ENCODE measurements around the gene MITD1. TPM values are rescaled to one million over a fixed set of nuclear protein-coding genes. Genes with fewer than 3 reads are reported as not detected.

MITD1 gene
- total and polyA plus RNA-seq, 2 of the 13 experiments (the other 11 are each of a cell fraction or from before 2014, with no cell fraction given), result 17.8 to 43.7 TPM

GRCh38 chr2:99180755-99181623 is at the start of gene MITD1, which contains the start of gene MRPL30 (continued):
- peak; percentile 52; the same call in 1 of the 2 replicates for TF ChIP-seq ZBTB14 (CRISPR knock-in tag; IDR thresholded peaks at IDR 0.05)
- no peak for TF ChIP-seq SUZ12 (IDR thresholded peaks at IDR 0.05; ENCODE audit: low read depth, low read length)
- TF ChIP-seq ZNF546 (CRISPR knock-in tag; conservative IDR thresholded peaks at IDR 0.05), result 0 out of 2 replicates have a peak, but pooled peaks have one; percentile 82
- peak; percentile 77 for TF ChIP-seq SKI (IDR thresholded peaks at IDR 0.05; ENCODE audit: partially characterized antibody)
- TF ChIP-seq PRDM4 (CRISPR knock-in tag; IDR thresholded peaks at IDR 0.05; ENCODE audit: borderline replicate concordance), result no peak; the same call in 1 of the 2 replicates
- no peak for TF ChIP-seq IKZF1 (IDR thresholded peaks at IDR 0.05)
- TF ChIP-seq SMARCE1 (IDR thresholded peaks at IDR 0.05; ENCODE audit: borderline replicate concordance), result no peak
- TF ChIP-seq ATF2 (CRISPR knock-in tag; IDR thresholded peaks at IDR 0.05), result peak; percentile 96
- peak; percentile 97 for TF ChIP-seq MIER3 (CRISPR knock-in tag; IDR thresholded peaks at IDR 0.05; ENCODE audit: borderline replicate concordance)
- TF ChIP-seq LCORL (IDR thresholded peaks at IDR 0.05), result no peak; the same call in 1 of the 2 replicates
- peak; percentile 83 for TF ChIP-seq LCORL (CRISPR knock-in tag; IDR thresholded peaks at IDR 0.05)
- peak; percentile 96 to 98 for TF ChIP-seq HMGXB4 (CRISPR knock-in tag; IDR thresholded peaks at IDR 0.05; ENCODE audit: borderline replicate concordance in 1 of 2, low read depth in 1 of 2)
- TF ChIP-seq ZNF513 (CRISPR knock-in tag; conservative IDR thresholded peaks at IDR 0.05), result no peak
- TF ChIP-seq TCF12 (IDR thresholded peaks at IDR 0.05), result no peak
- TF ChIP-seq TCF12 (CRISPR knock-in tag; IDR thresholded peaks at IDR 0.05), result no peak
- TF ChIP-seq BRCA1 (CRISPR knock-in tag; IDR thresholded peaks at IDR 0.05), result no peak
- TF ChIP-seq ZUFSP (CRISPR knock-in tag; IDR thresholded peaks at IDR 0.05; ENCODE audit: borderline replicate concordance), result peak; percentile 11; the same call in 1 of the 2 replicates
- peak; percentile 80; the same call in 1 of the 2 replicates for TF ChIP-seq JUND (CRISPR knock-in tag; IDR thresholded peaks at IDR 0.05)
- no peak for TF ChIP-seq ZSCAN12 (CRISPR knock-in tag; IDR thresholded peaks at IDR 0.05)

Data from HepG2 (cell line).